GM12891 (cell line): ENCODE results near the gene OR5H6.
A peak's percentile ranks its signal among the peaks of the same experiment; 100 is the strongest.

Experiments
- DNase-seq: peaks from one replicate; pipeline ENCODE4 v3.0.0; 2011; ENCODE audit warnings: low spot score; ENCODE audit not compliant: insufficient read length
- FAIRE-seq: peaks from 2 replicates; lab custom pipeline; 2011; peaks lifted over from hg19 to GRCh38; lab: Jason Lieb, UNC
- PAX5 ChIP-seq: IDR thresholded peaks from 2 replicates; pipeline ENCODE4 v1.6.1; 2011; ENCODE audit warnings: low read length, moderate library complexity, mild to moderate bottlenecking; ENCODE audit not compliant: insufficient read depth, severe bottlenecking
- POLR2A ChIP-seq: IDR thresholded peaks from 2 replicates; pipeline ENCODE4 v1.6.1; 2011; ENCODE audit warnings: low read depth, low read length, control low read depth
- POLR2AphosphoS5 ChIP-seq: IDR thresholded peaks from 2 replicates; pipeline ENCODE4 v1.6.1; 2011; ENCODE audit warnings: low read depth, low read length, control low read depth
- POU2F2 ChIP-seq: IDR thresholded peaks from 2 replicates; pipeline ENCODE4 v1.6.1; 2011; ENCODE audit warnings: low read depth, mild to moderate bottlenecking, control low read depth, low read length, moderate library complexity
- SPI1 ChIP-seq: IDR thresholded peaks from 2 replicates; pipeline ENCODE4 v1.6.1; 2011; ENCODE audit warnings: low read depth, low read length, control low read depth
- TAF1 ChIP-seq: IDR thresholded peaks from 2 replicates; pipeline ENCODE4 v1.6.1; 2011; ENCODE audit warnings: low read depth, low read length, control low read depth

The OR5H6 gene

GRCh38 chr3:98259707-98260106, 4.3 kb upstream of the OR5H6 start:
- FAIRE-seq (no peak), DNase-seq (no peak)
- no peak for TF ChIP-seq TAF1
- TF ChIP-seq POU2F2 = no peak
- TF ChIP-seq POLR2A = no peak
- no peak for TF ChIP-seq SPI1
- no peak for TF ChIP-seq POLR2AphosphoS5
- TF ChIP-seq PAX5 = no peak

- FAIRE-seq (no peak), DNase-seq (no peak)
- TF ChIP-seq POU2F2 = no peak
- no peak for TF ChIP-seq POLR2A
- TF ChIP-seq POLR2AphosphoS5 = no peak
- no peak for TF ChIP-seq SPI1
- TF ChIP-seq PAX5 = no peak
- TF ChIP-seq TAF1 = no peak
Observed at GRCh38 chr3:98262046-98262445, 2.0 kb upstream of the OR5H6 start.

DNA sequence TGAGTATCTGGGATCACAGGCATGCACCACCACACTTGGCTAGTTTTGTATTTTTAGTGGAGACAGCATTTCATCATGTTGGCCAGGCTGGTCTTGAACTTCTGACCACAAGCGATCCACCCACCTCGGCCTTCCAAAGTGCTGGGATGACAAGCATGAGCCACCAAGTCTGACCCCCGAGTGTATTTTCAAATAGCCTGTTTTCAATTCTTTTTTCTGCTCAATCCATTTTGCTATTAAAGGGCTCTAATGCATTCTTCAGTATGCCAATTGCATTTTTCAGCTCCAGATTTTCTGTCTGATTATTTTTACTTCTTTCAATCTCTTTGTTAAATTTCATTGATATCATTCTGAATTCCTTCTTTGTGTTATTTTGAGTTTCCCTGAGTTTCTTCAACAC, 5.8 kb downstream of the OR5H6 start:
- TF ChIP-seq PAX5 = no peak
- no peak for TF ChIP-seq TAF1
- no peak for TF ChIP-seq POU2F2
- no peak for TF ChIP-seq POLR2AphosphoS5
- TF ChIP-seq SPI1 = no peak
- TF ChIP-seq POLR2A = no peak
- FAIRE-seq = no peak

GRCh38 chr3:98272126-98272525, 8.1 kb downstream of the OR5H6 start:
- no peak for TF ChIP-seq POLR2AphosphoS5
- no peak for TF ChIP-seq POLR2A
- no peak for TF ChIP-seq TAF1
- TF ChIP-seq POU2F2 = no peak
- TF ChIP-seq SPI1 = no peak
- TF ChIP-seq PAX5 = no peak
- no peak for DNase-seq
- no peak for FAIRE-seq

More for the DNA sequence above, 5.8 kb downstream of the OR5H6 start:
- no peak for DNase-seq

DNA sequence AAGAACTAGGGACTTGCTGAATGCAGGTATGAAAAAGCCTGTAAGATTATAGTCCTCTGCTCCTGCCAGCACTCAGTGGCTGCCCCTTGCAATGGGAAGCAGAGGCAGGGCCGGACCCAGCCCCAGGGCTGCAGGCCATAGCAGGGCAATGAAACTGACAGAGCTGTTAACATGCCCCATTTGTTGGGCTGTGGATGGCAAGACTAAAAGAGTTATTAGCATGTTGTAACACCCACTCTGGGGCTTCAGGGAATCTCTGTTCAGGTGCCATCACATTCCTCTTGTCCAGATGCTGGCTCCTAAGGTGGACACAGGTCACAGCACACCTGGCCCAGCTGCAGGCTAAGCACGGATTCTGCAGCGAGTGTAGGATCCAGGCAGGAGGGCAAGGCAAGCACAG, 10.9 kb downstream of the OR5H6 start:
- FAIRE-seq (no peak), DNase-seq (no peak)
- TF ChIP-seq PAX5 = no peak
- no peak for TF ChIP-seq SPI1
- no peak for TF ChIP-seq TAF1
- no peak for TF ChIP-seq POU2F2
- no peak for TF ChIP-seq POLR2AphosphoS5
- TF ChIP-seq POLR2A = no peak

DNA sequence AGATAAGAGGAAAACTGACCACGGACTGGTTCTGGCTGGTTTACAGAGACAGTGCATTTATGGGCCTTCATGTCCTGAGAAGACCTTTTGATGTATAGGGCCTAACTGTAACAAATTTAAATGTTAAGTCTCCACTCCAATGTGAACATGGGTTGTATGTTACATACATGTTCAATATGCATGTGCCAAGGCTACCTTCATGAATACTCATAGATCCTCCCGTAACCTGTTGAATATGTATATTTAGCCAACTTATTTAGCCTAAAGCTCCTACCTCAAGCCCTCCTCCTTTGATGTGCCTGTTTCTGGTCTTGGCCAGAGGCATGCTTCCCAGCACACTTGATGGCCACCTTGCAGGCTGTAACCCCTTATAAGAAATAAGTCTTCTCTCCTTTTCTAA, 18.2 kb downstream of the OR5H6 start, which contains the start of gene OR5H2:
OR5H2 (plus strand) TSS at position 301 of the 400 bp plus-strand sequence. CDS start 398 bp downstream, outside the sequence.
- DNase-seq = no peak
- TF ChIP-seq SPI1 = no peak
- TF ChIP-seq TAF1 = no peak
- no peak for TF ChIP-seq PAX5
- no peak for TF ChIP-seq POLR2AphosphoS5
- TF ChIP-seq POLR2A = no peak
- no peak for TF ChIP-seq POU2F2
- peak; percentile 75 for FAIRE-seq

GRCh38 chr3:98290916-98291315, 26.9 kb downstream of the OR5H6 start:
- no peak for DNase-seq
- TF ChIP-seq POLR2AphosphoS5 = no peak
- FAIRE-seq = no peak

GRCh38 chr3:98291332-98291957, 27.4 kb downstream of the OR5H6 start:
- FAIRE-seq (no peak), DNase-seq (no peak)
- TF ChIP-seq POLR2A (no peak), PAX5 (no peak), TAF1 (no peak), POU2F2 (no peak), SPI1 (no peak), POLR2AphosphoS5 (no peak)
